Ishikawa (cell line): ENCODE results near the gene GPR152.

Source experiments
- YY1 ChIP-seq: IDR thresholded peaks from 2 replicates; pipeline ENCODE4 v1.6.1; 2012; ENCODE audit warnings: low read depth
- TF ChIP-seq, protein P1 (sequence below): IDR thresholded peaks from 2 replicates; pipeline ENCODE4 v1.6.1; 2012; ENCODE audit warnings: low read depth, mild to moderate bottlenecking

DNA sequence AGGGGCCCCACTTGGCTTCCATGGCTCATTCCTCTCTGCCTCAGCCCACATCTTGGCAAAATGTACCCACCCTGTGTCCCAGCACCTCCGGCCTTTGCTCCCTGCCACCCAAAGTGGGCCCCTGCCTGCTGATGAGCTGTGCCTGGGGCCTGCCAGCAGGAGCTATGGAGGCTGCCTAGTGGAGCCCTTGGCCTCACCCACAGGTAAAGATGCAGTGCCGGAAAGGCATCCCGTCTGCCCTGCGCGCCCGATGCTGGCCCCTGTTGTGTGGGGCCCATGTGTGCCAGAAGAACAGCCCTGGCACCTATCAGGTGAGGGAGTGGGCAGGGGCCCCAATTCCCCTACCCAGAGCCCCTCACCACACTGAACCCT, 47.3 kb downstream of the GPR152 start:
- TF ChIP-seq YY1: no peak
- TF ChIP-seq, protein P1, sequence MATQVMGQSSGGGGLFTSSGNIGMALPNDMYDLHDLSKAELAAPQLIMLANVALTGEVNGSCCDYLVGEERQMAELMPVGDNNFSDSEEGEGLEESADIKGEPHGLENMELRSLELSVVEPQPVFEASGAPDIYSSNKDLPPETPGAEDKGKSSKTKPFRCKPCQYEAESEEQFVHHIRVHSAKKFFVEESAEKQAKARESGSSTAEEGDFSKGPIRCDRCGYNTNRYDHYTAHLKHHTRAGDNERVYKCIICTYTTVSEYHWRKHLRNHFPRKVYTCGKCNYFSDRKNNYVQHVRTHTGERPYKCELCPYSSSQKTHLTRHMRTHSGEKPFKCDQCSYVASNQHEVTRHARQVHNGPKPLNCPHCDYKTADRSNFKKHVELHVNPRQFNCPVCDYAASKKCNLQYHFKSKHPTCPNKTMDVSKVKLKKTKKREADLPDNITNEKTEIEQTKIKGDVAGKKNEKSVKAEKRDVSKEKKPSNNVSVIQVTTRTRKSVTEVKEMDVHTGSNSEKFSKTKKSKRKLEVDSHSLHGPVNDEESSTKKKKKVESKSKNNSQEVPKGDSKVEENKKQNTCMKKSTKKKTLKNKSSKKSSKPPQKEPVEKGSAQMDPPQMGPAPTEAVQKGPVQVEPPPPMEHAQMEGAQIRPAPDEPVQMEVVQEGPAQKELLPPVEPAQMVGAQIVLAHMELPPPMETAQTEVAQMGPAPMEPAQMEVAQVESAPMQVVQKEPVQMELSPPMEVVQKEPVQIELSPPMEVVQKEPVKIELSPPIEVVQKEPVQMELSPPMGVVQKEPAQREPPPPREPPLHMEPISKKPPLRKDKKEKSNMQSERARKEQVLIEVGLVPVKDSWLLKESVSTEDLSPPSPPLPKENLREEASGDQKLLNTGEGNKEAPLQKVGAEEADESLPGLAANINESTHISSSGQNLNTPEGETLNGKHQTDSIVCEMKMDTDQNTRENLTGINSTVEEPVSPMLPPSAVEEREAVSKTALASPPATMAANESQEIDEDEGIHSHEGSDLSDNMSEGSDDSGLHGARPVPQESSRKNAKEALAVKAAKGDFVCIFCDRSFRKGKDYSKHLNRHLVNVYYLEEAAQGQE: no peak
